HG03354 (cell line): ENCODE results near the gene MDP1.

Experiments used
- ATAC-seq: cut with Tn5 transposase; IDR thresholded peaks from one replicate; pipeline ENCODE4 v1.9.1; 2021; ENCODE audit warnings: mild to moderate bottlenecking; ENCODE audit not compliant: unreplicated experiment, poor library complexity, severe bottlenecking

Gene MDP1

GRCh38 chr14:24215495-24216344 lies at the start of gene MDP1:
MDP1 (minus strand) TSS chr14:24216066; CDS start chr14:24215955, 111 bp downstream.
- peak; percentile 70 for ATAC-seq

- ATAC-seq = no peak
Observed at GRCh38 chr14:24264298-24264697, 48.4 kb upstream of the MDP1 start.

- ATAC-seq = no peak
Observed at GRCh38 chr14:24263848-24264247, 48.0 kb upstream of the MDP1 start.

GRCh38 chr14:24262821-24263733 lies 47.2 kb upstream of the MDP1 start, which contains the start of gene TGM1:
TGM1 (minus strand) TSS chr14:24263177; CDS start chr14:24262352, 825 bp downstream.
- ATAC-seq = no peak

GRCh38 chr14:24261969-24262327 lies 46.1 kb upstream of the MDP1 start:
- no peak for ATAC-seq

- no peak for ATAC-seq
Observed at GRCh38 chr14:24261256-24261968, 45.5 kb upstream of the MDP1 start.

GRCh38 chr14:24260780-24261157 lies 44.9 kb upstream of the MDP1 start:
- no peak for ATAC-seq

- ATAC-seq = no peak
Observed at GRCh38 chr14:24260026-24260779, 44.3 kb upstream of the MDP1 start.

- ATAC-seq = no peak
Observed at GRCh38 chr14:24259282-24260025, 43.6 kb upstream of the MDP1 start.

GRCh38 chr14:24258548-24259265 lies 42.8 kb upstream of the MDP1 start:
- no peak for ATAC-seq

GRCh38 chr14:24258119-24258518 lies 42.3 kb upstream of the MDP1 start:
- no peak for ATAC-seq

GRCh38 chr14:24256960-24257359 lies 41.1 kb upstream of the MDP1 start:
- no peak for ATAC-seq

- no peak for ATAC-seq
Observed at GRCh38 chr14:24255931-24256711, 40.3 kb upstream of the MDP1 start.

- ATAC-seq = no peak
Observed at GRCh38 chr14:24255438-24255837, 39.6 kb upstream of the MDP1 start.

- ATAC-seq = no peak
Observed at GRCh38 chr14:24254630-24255392, 38.9 kb upstream of the MDP1 start.

- no peak for ATAC-seq
Observed at GRCh38 chr14:24253936-24254335, 38.1 kb upstream of the MDP1 start.
